ENCODE data around the gene GCGR.

DNA sequence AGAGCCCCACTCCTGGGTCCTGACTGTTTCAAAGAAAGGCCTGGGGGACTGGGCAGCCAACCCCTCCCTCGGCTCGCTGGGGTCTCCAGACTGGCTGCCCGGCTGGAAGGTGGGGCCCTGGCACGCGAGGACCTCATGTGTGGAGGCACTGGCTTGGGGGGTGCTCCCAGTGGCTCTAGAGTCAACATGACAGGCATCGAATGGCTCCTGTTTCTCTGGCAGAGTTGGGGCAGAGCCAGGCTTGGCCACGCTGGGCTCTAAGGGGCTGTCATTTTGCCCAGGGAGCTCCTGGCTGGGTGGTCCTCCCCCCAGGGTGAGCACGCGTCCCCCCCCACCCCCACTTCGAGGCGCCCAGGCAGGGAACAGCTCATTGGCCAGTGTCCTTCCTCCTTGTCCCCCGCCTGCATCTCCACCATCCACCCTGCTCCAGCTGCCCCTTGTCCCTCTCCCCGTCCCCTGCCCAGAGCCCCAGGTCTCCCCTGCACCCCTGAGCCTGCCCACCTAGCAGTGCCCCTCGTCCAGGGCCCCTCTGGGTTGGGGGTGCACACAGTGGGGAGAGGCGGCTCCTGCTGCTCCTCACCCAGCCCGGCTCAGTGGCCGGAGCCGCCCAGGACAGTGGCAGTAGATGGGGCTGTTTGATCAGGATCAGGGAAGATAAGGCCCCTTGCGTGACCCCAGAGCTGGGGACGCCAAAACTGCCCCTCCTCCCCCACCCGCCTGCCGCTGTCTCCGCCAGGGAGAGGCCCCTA lies 2.7 kb downstream of the GCGR start:
- TF ChIP-seq, protein P1, sequence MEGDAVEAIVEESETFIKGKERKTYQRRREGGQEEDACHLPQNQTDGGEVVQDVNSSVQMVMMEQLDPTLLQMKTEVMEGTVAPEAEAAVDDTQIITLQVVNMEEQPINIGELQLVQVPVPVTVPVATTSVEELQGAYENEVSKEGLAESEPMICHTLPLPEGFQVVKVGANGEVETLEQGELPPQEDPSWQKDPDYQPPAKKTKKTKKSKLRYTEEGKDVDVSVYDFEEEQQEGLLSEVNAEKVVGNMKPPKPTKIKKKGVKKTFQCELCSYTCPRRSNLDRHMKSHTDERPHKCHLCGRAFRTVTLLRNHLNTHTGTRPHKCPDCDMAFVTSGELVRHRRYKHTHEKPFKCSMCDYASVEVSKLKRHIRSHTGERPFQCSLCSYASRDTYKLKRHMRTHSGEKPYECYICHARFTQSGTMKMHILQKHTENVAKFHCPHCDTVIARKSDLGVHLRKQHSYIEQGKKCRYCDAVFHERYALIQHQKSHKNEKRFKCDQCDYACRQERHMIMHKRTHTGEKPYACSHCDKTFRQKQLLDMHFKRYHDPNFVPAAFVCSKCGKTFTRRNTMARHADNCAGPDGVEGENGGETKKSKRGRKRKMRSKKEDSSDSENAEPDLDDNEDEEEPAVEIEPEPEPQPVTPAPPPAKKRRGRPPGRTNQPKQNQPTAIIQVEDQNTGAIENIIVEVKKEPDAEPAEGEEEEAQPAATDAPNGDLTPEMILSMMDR (IDR thresholded peaks at IDR 0.05; ENCODE audit: poor library complexity, severe bottlenecking), result no peak
- TF ChIP-seq EZH2 (IDR thresholded peaks at IDR 0.05; ENCODE audit: borderline replicate concordance, insufficient read depth, low read length, poor library complexity, severe bottlenecking), result no peak
- TF ChIP-seq EP300 (conservative IDR thresholded peaks at IDR 0.05; ENCODE audit: poor library complexity, severe bottlenecking), result no peak
- no peak for TF ChIP-seq POLR2AphosphoS5 (IDR thresholded peaks at IDR 0.05)
- no peak for TF ChIP-seq TAF1 (IDR thresholded peaks at IDR 0.05; ENCODE audit: low read depth)
- no peak for TF ChIP-seq SMC3 (conservative IDR thresholded peaks at IDR 0.05; ENCODE audit: poor library complexity)
- TF ChIP-seq RAD21 (conservative IDR thresholded peaks at IDR 0.05), result no peak
- TF ChIP-seq MXI1 (conservative IDR thresholded peaks at IDR 0.05; ENCODE audit: poor library complexity, severe bottlenecking), result no peak
